GM18858 (cell line): ENCODE results near the gene NFATC2.

ENCODE experiments used
- ATAC-seq: cut with Tn5 transposase; IDR thresholded peaks from one replicate; pipeline ENCODE4 v1.9.1; 2021; ENCODE audit not compliant: unreplicated experiment

NFATC2 gene

DNA sequence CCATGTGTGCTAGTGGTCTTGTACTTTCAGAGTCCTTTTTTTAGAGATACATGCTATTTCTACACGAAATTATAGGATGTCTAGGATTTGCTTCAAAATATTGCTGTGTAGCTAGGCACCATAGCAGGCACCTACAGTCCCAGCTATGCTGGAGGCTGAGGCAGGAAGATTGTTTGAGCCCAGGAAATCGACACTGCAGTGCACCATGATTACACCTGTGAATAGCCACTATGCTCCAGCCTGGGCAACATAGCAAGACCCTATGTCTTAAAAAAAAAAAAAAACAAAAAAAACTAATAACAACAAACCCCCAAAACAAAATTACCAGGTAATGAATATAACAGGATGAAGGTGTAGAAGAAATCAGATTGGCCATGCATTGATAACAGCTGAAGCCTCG is 121.7 kb downstream of the NFATC2 start:
- no peak for ATAC-seq

DNA sequence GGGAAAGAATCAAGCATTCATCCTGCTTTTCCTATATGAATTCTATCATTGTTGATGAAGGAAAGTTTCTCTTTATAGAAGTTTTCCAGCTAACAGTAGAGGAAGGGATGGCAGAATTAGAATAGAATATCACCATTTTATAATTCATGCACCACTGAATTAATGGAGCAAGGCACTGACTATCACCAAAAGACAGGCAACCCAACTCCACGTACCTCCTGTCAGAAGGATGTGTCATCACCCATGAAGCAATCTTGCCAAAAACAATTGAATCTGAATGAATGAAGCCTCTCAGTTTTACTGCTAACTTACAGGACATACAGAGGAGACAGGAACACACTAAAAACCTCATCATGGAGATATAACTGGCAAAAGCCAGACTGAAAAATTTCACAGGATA is 122.4 kb downstream of the NFATC2 start:
- ATAC-seq = no peak

DNA sequence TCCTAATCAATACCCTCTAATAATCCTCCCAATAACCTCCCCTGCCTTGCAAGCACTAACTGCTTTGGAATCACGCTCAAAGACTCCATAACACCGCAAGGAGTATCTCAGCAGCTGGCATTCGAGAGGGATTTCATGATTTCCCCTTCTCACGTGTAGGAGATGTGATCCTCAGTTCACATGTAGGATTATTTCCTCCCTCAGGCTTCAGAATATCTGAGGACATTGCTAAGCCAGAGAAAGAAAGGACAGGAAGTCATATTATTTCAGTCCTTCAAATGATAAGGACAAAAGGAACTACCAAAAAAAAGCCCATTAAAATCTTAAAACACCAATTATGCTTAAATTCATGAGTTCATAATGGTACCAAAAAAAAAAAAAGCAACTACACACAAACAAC is 122.9 kb downstream of the NFATC2 start:
- ATAC-seq = no peak

DNA sequence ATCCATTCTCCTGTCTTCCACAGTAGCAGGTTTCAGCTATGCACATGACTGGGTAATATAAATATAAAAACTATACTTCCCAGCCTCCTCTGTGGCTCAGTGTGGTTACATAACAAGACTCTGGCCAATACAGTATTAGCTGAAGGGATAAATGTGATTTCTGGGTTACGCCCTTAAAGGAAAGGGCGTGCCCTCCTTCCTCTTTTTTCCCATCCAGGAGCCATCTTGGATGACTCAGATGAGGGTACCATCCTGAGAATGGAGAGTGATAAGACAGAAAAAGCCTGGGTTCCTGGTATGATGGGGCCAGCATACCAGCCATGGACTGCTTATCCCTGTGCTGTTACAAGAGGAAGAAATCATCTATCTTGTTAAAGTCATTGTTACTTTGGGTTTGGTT is 123.3 kb downstream of the NFATC2 start:
- ATAC-seq = no peak

DNA sequence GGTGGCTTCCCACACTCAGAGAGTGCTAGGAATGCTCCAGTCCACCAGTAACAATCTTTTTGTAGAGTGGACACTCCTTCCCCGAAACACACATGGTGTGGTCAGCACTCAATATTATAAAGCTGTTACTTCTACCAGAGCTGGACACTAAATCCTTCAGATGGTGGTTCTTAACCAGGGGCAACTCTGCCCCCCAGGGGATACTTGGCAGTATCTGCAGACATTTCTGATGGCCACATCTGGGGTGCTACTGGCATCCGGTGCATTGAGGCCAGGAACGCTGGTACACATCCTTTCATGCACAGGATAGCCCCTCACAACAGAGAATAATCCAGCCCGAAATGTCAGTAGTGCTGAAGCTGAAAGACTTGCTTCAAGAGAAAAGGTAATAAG is 124.4 kb downstream of the NFATC2 start:
- ATAC-seq = no peak

DNA sequence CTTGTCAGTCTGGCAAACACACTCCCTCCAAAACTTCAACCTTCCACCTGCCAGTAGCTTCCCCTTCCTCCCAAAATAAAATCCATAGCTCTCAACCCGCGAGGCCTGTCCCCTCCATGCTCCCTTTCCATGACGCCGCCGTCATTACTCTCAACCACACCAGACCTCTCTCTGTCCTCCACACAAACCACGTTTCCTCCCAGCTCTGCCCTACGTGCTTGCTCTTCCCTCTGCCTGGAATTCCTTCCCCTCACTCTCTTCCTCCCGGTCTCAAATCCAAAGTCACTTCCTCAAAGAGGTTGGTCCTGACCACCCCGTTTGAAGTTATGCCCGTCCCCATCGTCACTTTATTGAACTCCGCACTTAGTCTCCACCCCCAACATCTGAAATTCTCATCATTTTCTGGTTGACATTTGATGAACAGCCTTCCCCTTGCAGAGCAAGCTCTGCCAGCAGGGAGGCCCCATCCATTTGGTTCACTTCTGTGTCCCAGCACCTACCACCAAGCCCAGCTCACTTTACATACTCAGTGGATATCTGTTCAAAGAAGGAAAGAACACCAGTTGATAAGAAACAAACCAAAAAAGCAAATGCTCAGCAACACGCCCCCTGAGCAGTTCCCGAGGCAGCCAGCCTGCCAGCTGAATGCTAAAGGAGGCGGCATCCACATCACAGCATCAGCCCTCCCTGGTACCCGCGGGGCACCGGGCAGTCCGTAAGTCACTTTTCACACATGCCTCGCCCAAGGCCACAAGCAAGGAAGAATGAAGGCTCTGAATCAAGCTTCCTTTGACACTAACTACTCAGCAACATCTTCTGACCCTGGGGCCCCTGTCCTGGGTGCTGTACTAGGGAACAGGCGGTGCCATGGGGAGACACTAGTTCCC is 125.0 kb downstream of the NFATC2 start:
- ATAC-seq = no peak

DNA sequence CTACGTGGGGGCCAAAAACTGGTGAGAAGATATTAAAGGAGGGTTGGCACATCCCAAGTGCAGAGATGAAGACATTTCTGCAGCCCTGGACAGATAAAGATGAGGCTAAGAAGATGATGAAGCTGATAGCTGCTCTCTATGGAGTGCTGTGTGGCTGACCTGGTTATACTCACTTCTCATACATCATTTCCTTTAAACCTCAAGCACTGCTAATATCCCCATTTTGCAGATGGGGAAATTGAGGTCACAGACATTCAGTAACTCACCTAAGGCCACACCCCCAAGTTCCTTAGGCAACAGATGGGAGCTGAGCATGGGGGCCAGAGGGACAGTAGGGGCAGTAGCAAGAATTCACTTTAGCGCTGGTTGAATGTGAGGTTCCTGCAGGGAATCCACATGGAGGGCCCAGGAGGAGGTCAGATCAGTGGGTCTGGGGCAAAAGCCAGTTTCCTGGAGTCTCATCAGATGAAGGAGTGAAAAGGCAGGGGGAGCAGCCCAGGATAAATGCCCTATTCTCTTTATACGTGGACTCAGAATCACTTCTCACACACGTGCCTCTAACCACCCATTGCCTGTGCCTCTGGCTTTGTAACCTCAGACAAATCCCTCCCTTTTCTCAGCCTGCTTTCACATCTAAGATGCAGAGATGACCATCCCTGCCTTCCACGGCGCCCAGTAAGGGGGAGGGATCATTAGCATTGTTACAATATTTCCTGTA is 125.8 kb downstream of the NFATC2 start:
- no peak for ATAC-seq

DNA sequence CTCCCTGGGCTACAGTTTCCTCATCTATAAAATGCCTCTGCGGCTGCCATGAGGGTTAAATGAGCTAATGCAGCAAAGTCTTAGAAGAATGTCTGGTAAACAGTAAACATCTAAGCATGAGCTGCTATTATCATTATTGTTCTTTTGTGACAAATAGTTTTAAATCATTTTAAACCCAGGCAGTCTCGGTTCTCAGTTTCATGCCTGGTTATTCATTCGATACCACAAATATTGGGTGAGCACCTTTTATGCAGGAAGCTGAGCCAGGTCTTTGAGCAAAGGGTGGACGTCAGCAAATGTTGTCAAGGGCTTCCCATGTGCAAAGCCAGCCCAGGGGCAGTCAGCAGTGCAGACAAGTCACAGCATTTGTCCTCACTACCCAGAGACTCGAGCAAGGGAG is 128.7 kb downstream of the NFATC2 start:
- peak; percentile 38 for ATAC-seq

DNA sequence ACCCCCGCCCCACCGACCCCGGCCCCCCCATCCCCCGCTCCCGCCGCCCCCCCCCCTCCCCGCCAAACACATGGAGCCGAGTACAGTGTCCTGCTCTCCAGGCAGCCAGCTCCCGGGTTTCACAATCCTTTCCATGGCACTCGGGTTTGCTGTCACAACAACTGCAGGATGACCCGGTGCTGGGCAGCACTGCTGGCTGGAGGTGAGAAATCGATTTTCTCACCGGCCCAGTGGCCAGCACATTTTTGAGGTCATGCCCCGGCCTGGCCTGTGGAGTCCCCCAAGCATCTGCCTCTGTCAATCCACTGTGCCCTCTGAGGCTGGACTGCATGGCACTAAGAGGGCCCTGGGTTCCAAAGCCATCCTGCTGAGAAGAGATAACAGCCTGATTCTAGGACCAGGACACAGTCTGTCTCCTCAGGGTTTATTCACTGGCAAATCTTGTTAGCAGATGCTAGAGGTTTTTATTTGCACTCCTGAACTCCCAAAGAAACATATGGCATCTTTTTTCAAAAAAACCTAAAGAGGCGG is 129.5 kb downstream of the NFATC2 start:
- no peak for ATAC-seq

DNA sequence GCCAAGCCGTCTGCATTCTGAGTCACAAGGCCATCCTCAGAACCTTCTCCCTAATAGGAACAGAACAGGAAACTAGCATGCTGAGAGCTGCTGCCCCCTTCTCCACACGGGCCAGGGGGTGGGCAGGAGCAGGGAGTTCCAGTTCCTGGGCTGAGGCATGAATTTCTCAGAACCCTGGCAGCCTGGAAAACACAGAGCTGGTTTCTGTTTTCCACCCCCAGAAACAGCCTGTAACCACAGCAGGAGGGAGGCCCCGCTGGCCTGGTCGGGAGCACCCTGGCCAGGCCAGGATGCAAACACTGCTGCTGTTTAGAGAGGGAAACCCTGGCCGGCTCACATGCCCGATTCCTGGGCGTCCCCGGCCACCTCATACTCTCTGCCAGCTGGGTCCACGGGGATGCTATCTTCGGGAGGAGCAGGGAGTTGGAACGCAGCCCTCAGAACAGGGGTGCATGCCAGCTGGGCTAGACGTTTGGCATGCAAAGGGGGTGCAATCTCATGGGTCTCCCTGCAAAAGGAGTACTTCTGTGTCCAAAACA is 130.1 kb downstream of the NFATC2 start:
- ATAC-seq = no peak

DNA sequence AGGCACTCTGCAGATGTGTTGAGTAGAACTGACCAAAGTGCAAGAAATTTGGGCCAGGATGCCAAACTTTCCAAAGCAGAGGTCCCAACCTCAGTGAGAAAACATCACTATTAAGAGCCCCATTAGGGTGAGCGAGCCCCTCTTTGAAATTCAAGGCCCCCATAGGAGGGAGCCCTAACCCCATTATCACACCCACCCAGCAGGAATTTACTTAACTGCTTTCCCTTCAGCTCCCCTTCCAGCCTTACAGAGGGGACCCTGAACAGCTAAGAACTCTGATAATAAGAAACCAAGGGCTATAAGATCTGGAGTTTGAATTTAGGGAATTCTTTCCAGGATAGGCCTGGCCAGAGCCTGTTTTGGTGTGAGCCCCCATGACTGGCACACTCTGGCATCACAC is 130.6 kb downstream of the NFATC2 start:
- ATAC-seq = no peak

DNA sequence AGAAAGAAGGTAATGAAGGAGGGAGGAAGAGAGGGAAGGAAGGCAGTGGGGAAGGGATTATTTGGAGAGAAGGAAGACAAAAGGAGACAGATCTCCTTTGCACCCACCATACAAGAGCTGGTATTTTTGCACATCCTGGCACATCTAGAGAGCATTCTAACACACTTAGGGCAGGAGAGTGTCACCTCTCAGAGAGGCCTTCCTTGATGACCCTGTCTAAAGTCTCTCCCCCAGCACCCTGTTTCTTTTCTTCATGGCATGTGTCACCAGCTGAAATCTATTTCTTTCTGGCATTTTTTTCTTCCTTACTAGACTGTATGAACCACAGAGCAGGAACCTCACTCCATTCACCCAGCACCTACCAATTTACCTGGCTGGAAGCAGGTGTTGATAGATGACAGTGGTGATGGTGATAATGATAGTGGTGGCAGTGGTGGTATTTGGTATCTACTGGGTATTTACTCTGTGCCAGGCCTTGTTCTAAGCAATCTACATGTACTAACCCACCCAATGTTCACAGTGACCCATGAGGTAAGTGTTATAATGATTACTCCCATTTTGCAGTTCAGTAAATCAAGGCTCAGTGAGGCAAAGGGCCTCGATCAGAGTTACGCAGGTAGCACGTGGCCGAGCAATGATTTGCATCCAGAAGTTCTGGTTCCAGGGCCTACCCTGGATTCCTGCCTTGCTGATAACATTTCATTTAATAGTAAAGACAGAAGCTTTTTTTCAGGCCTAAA is 131.8 kb downstream of the NFATC2 start:
- no peak for ATAC-seq

DNA sequence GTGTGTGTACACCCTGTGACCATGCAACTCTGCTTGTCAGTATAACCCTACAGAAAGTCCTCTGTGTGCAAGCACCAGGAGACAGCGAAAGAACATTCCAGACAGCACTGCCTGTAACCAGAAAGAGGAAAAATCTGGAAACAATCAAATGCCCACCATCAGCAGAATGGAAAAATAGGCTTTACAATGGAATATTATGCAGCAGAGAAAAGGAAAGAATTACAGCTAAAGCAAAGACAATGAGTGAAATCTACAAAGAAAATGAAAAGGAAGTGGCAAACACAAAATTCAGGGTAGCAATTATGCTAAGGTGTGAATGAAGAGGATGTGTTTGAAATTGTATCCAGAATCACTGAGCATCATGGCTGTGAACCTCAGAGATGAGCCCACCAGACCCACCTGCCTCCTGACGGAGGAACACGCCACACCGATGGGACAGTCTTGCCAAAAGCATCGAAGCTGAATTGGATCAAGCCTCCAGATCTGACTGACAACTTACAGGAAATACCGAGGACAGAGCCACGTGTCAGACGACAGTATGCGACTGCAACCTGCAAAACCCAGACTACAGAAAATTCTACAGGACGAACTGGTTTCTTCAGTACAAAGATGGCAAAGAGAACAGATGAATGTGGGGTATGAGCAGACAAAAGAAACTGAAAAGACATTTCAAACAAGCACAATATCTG is 133.2 kb downstream of the NFATC2 start:
- ATAC-seq = no peak

DNA sequence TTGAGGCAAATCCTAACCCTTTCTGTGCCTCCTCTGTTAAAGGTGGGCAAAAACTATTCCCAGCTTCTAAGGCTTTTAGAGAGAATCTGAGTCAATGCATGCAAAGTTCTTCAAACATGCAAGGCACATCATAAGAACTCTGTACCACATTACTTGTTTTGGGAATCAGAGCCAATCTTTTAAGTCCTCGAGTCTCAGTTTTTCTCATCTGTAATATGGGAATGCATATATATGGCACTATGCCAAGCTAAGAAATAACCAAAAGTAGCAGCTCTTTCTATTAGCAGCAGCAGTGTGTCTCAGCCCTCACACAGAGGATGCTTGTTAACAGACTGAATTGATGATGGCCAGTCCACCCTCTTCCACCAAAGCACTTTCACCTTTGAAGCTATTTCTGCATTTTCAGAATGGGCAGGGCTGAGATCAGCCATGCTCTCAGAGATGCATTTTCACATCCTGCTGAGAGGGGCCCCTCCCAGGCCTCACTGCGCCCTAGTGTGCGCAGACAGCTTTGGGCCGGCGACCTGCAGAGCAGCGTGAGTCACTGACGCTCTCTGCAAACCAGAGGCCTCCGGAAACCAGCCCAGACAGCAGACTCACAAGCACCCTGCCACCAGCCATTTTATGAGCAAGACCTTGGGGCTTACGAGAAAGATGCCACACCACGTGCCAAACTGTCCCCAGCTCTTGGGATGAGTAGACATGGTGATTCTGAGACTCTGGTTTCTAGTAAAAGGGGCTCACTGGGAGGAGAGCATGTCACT is 138.0 kb downstream of the NFATC2 start:
- peak; percentile 75 for ATAC-seq

DNA sequence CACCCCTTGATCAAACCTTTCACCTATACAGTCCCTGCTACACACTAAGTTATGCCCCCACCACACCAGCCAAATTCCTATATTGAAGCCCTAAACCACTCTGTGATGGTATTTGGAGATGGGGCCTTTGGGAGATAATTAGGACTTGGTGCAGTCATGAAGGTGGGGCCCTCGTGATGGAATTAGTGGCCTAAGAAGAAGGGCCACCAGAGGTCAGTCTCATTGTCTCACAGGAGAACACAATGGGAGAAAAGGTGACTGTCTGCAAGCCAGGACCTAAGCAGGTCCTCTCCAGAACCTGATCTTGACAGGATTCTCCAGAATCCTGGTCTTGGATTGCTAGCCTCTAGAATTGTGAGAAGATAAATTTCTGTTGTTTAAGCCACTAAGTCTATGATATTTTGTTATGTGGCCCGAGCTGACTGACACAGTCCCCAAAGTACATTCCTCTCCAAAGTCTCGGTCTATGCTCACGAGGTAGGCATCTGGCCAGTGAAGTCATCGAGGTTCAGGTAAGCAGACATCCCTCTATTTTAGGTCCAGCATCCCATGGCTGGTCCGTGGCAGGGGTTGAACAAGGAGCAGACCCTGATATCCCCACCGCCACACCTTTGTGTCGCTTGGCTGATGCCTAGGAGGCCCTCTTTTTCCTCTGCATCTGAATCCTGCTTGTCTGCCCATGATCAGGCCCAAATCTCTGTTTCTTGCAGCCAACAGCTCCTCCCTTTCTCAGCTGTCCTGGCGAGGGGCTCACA is 138.9 kb downstream of the NFATC2 start:
- no peak for ATAC-seq

DNA sequence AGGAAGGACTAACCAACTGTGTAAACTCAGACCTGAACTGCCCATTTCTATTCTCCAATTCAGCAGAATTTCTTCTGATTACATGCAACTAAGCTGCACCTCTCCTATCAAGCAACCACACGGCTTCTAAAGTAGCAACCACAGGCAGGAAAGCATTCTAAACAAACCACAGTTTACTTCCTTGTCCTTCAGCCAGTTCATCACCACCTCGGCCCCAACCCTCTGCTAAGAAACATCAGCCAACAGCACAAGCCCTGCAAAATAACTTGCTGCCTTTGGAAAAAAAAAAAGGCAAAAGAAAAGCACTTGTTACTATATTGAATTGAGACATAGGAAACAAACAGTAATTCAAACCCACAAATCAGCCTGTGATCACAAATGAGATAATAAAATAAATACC is 140.3 kb downstream of the NFATC2 start:
- ATAC-seq = no peak

DNA sequence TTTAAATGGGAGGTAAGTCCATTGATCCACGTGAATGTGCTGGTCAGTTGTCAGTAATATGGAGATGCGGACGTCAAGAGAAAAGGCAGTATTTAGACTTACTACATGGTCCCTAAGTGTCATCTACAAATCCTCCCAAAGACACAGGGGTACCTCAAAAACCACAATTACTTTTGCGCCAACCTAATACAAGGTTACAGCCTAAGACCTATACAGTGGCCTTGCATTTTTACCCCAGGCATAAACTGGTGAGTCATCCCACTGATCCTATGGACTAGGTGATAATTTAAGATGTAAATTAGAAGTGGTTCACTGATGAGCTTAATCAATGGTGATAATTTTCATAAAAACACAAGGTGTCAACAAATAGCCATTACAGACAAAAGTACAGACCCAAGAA is 141.0 kb downstream of the NFATC2 start:
- no peak for ATAC-seq

DNA sequence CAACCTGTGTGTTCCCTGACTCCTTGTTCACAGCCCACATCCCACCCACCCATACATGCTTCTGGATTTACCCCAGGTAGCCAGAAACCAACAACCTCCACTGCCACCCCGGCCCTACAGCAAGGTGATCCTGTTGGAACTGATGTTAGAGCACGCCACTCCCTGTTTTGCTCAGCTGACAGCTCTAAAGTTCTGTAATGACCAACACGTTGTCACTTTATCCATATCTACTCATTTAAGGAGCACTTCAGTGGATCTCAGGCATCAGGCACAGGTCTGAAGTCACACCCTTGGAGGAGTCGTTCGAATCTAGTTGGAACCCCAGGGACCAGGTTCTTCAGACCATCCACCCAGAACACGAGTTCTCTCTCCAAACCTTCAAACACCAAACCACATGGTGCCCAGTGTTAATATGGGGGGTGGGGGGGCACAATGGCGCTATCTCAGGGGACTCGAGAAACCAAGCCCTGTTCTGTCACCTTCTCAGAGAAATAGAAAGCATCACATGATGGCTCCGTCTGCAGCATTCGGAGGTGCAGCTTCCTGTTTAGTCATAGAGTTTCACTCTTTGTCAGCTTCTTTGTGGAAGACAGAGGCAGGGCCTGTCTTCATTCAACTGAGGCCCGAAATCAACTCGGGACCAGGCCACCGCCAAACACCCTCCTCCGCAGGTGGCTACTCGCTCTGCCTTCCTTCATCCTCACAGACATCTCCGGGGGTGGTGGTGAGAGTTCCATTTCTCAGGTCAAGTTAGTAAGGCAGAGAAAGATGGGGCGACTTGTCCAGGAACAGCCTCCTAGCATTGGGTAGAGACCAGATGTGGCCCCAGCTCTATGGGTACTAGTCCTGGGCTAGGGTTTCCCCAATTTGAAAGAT is 142.2 kb downstream of the NFATC2 start:
- peak; percentile 65 for ATAC-seq
